Esophagus squamous epithelium (tissue), 5 donors: Measurements from ENCODE around the gene MRPL16. TPM values are rescaled to one million over a fixed set of nuclear protein-coding genes. Genes with fewer than 3 reads are reported as not detected.
"Not testable (repeated sequence)": the region's sequence is repeated elsewhere in the genome, so short reads cannot be mapped to it uniquely, and the experiment has no call there.

Source experiments
- DNase-seq: peaks from one replicate; lab custom pipeline; 2025; lab: John Stamatoyannopoulos, UW
- H3K27ac ChIP-seq, 4 donors: fragments of 200-600 bp; sonication (generic); one replicate each; pipeline ENCODE4 v1.5.1; 2016 to 2019; ENCODE audit warnings: mild to moderate bottlenecking in 1 of 4
- H3K27me3 ChIP-seq, 4 donors: fragments of 200-600 bp; sonication (generic); 1 replicate in 3 of 4; 2 replicates in 1 of 4; pipeline versions ENCODE4 v1.5.1 to v1.6.0; 2017 to 2021; ENCODE audit warnings: antibody characterized with exemption in 1 of 4
- H3K36me3 ChIP-seq, 3 donors: fragments of 200-600 bp; sonication (generic); one replicate each; pipeline ENCODE4 v1.5.1; 2016 to 2019
- H3K4me1 ChIP-seq, 3 donors: fragments of 200-600 bp; sonication (generic); one replicate each; pipeline ENCODE4 v1.5.1; 2017 to 2019
- H3K4me3 ChIP-seq, 4 donors: fragments of 200-600 bp; sonication (generic); 1 replicate in 3 of 4; 2 replicates in 1 of 4; pipeline ENCODE4 v1.5.1; 2016 to 2019; ENCODE audit warnings: mild to moderate bottlenecking in 2 of 4, moderate library complexity in 1 of 4
- H3K9me3 ChIP-seq, 3 donors: fragments of 200-600 bp; sonication (generic); one replicate each; pipeline ENCODE4 v1.5.1; 2016 to 2019
- CTCF ChIP-seq, 6 experiments: fragments of 450-650 bp in 4 of 6; fragments of 200-600 bp in 2 of 6; sonication (generic) in 2 of 6; IDR thresholded peaks; one replicate each; pipeline ENCODE4 v1.5.1; 2016 to 2019; ENCODE audit warnings: antibody characterized with exemption in 6 of 6, mild to moderate bottlenecking in 4 of 6, moderate library complexity in 4 of 6
- POLR2A ChIP-seq, 4 donors: fragments of 450-650 bp; IDR thresholded peaks; one replicate each; pipeline ENCODE4 v1.6.1; 2017; ENCODE audit warnings: antibody characterized with exemption in 4 of 4, mild to moderate bottlenecking in 4 of 4, moderate library complexity in 3 of 4
- WGBS, 2 donors: methylation state at CpG; one replicate each; pipeline ENCODE4 v1.1.5; 2018; 5-methylcytosine and 5-hydroxymethylcytosine counted together
- intact Hi-C: fragments of 100-400 bp; cut with DNase I; formaldehyde crosslinking; loops from one replicate; pipeline ENCODE4 v1.15.0; 2022
- total RNA-seq, 4 donors: library from RNA; depleted of rRNA; stranded (reverse); fragments of >200 nt; gene quantifications; one replicate each; pipeline ENCODE4 v1.1.0, GENCODE V29; 2016
- donor health status: DM: yes; HTN: yes; CAD: no.

MRPL16 gene
- total RNA-seq, 4 donors from 2014 or later, result 31.4 to 41.6 (median 40.3) TPM

DNA sequence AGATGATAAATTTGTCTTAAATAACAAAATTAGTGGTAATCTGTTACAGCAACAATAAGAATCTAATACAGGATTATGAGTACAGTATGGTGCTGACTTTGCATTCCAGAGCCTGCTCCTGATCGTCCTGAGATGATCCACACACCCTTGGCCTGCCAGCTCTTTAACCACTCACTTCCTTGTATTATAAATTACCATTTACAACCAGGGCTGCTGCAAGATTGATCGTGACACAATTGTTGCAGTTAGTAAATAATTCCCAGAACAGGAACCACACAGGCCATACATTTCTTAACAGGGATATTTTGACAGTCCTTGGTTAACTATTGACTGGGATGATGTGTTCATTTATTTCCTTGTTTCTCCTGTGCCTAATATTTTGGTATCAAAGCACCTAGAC lies 38.6 kb upstream of the MRPL16 start:
- no peak for DNase-seq
- no peaks in the 10 kb centered on the region for H3K36me3 ChIP-seq
- intact Hi-C loops, result no loop called here
- H3K4me1 ChIP-seq, result no peaks in the 10 kb centered on the region
- TF ChIP-seq POLR2A (IDR thresholded peaks at IDR 0.05) (no peak), CTCF (IDR thresholded peaks at IDR 0.05) (no peak)
- no peak overlapping the region for H3K4me3 ChIP-seq
- H3K27me3 ChIP-seq, result no peaks in the 10 kb centered on the region
- WGBS, 2 donors, result 8 to 27% methylated on average over 2 of the region's 2 CpGs
- no peak overlapping the region for H3K27ac ChIP-seq
- no peaks in the 10 kb centered on the region for H3K9me3 ChIP-seq

DNA sequence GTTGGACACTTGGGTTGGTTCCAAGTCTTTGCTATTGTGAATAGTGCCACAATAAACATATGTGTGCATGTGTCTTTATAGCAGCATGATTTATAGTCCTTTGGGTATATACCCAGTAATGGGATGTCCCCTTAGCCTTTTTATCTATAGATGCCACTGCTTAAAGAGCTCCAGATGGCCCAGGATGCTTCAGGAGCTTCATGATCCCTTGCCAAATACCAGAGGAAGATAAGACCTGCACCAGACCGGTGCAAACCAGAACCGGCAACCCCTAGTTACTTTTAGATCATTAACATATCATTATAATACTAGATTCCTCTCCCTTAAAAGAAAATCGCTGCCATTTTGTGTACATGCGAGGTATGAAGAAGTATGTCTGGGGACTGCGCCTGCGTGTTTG lies 37.9 kb upstream of the MRPL16 start:
- DNase-seq, H3K4me3 ChIP-seq, H3K27me3 ChIP-seq, H3K4me1 ChIP-seq, intact Hi-C loops, H3K27ac ChIP-seq, H3K36me3 ChIP-seq, H3K9me3 ChIP-seq: not testable (repeated sequence)
- WGBS, 2 donors, result 92 to 98% methylated on average over 6 of the region's 6 CpGs

DNA sequence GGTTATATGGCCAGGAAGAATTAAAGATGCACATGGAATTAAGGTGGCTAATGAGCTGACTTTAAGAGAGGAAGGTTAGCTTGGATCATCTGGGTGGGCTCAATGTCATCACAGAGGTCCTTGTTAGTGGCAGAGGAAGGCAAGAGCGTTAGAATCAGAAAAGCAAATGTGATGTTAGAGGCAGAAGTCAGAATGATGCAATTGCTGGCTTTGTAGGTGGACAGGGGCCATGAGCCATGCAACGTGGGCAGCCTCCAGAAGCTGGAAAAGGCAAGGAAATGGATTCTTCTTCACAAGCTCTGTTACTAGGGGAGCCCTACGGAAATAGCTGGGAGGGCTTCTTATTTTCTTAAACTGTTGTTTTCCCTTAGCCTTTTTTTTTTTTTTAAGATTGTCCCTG lies 37.0 kb upstream of the MRPL16 start:
- Histone ChIP-seq H3K9me3 (no peaks in the 10 kb centered on the region), H3K27ac (no peak overlapping the region), H3K4me1 (no peaks in the 10 kb centered on the region), H3K27me3 (no peaks in the 10 kb centered on the region), H3K4me3 (no peak overlapping the region), H3K36me3 (no peaks in the 10 kb centered on the region)
- 62 to 67% methylated on average over 3 of the region's 3 CpGs for WGBS, 2 donors
- intact Hi-C loops, result no loop called here
- no peak for TF ChIP-seq CTCF (IDR thresholded peaks at IDR 0.05)
- TF ChIP-seq POLR2A (IDR thresholded peaks at IDR 0.05), result no peak
- no peak for DNase-seq

DNA sequence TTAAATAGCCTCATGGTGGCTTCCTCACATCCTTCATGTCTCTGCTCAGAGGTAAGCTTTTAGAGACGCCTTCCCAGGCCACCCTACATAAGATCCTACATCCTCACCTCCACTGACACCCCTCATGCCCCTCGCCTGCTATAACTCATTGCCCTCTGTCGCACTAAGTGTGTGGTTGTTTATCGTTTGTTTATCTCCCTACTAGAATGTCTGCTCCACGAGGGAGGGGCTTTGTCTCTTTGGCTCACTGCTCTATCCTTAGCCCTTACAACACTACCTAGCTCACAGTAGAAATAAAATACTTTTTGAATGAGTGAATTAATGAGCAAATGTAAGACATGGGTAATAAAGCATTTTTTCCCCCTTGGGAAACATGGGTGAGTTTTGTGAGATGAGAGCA lies 36.0 kb upstream of the MRPL16 start:
- H3K27me3 ChIP-seq, result no peaks in the 10 kb centered on the region
- H3K4me1 ChIP-seq, result no peaks in the 10 kb centered on the region
- H3K27ac ChIP-seq, result no peak overlapping the region
- 68 to 69% methylated on average over 5 of the region's 5 CpGs for WGBS, 2 donors
- no peak overlapping the region for H3K4me3 ChIP-seq
- TF ChIP-seq CTCF (IDR thresholded peaks at IDR 0.05), result no peak
- TF ChIP-seq POLR2A (IDR thresholded peaks at IDR 0.05), result no peak
- intact Hi-C loops, result no loop called here
- no peak for DNase-seq
- H3K36me3 ChIP-seq, result no peaks in the 10 kb centered on the region
- H3K9me3 ChIP-seq, result no peaks in the 10 kb centered on the region

- Histone ChIP-seq H3K4me3 (no peak within 1 kb of the TSS), H3K36me3 (no peaks in the 10 kb centered on the region), H3K9me3 (no peaks in the 10 kb centered on the region), H3K4me1 (no peaks in the 10 kb centered on the region), H3K27ac (no peak within 1 kb of the TSS), H3K27me3 (no peaks in the 10 kb centered on the region)
- 49 to 73% methylated on average over 4 of the region's 4 CpGs for WGBS, 2 donors
- intact Hi-C loops, result no loop called here
- DNase-seq, result no peak
- TF ChIP-seq CTCF (IDR thresholded peaks at IDR 0.05) (no peak), POLR2A (IDR thresholded peaks at IDR 0.05) (no peak)
Observed at GRCh38 chr11:59845399-59845798, 34.8 kb upstream of the MRPL16 start, which contains the start of gene CBLIF. Gene CBLIF (minus strand): TSS chr11:59845499. CDS start chr11:59845453, 46 bp downstream.

DNA sequence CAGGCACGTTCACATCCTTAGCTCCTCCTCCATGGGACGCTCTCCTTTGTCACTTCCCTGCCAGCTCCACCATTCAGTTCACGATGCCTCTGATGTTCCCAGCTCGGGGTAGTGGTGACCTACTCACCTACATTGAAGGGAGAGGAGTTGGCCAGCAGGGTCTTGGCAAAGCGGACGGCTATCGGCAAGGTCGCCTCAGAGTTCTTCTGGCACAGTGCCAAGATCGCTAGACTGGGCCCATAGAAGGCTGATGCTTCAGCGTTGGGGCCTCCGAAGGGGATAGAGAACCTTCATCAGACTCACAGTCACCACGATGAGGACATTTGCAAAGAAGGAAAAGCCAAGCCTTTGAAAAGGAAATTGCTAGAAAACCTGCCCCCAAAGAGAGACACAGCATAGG lies 31.7 kb upstream of the MRPL16 start:
- no peak for TF ChIP-seq CTCF (IDR thresholded peaks at IDR 0.05)
- no peak for TF ChIP-seq POLR2A (IDR thresholded peaks at IDR 0.05)
- intact Hi-C loops, result no loop called here
- Histone ChIP-seq H3K27ac (no peak overlapping the region), H3K4me3 (no peak overlapping the region), H3K9me3 (no peaks in the 10 kb centered on the region), H3K36me3 (no peaks in the 10 kb centered on the region), H3K27me3 (no peaks in the 10 kb centered on the region), H3K4me1 (no peaks in the 10 kb centered on the region)
- no peak for DNase-seq
- 76 to 90% methylated on average over 3 to 12 of the region's 12 CpGs for WGBS, 2 donors
